GM12873 (cell line): Measurements from ENCODE around the gene GOLIM4.

Experiments used
- TF ChIP-seq, protein P1 (sequence below): IDR thresholded peaks from 2 replicates; pipeline ENCODE4 v1.5.1; 2012; ENCODE audit warnings: low read depth, mild to moderate bottlenecking, moderate library complexity, low read length, control low read depth; ENCODE audit not compliant: insufficient read depth; ENCODE audit errors: missing control alignments

Gene GOLIM4

DNA sequence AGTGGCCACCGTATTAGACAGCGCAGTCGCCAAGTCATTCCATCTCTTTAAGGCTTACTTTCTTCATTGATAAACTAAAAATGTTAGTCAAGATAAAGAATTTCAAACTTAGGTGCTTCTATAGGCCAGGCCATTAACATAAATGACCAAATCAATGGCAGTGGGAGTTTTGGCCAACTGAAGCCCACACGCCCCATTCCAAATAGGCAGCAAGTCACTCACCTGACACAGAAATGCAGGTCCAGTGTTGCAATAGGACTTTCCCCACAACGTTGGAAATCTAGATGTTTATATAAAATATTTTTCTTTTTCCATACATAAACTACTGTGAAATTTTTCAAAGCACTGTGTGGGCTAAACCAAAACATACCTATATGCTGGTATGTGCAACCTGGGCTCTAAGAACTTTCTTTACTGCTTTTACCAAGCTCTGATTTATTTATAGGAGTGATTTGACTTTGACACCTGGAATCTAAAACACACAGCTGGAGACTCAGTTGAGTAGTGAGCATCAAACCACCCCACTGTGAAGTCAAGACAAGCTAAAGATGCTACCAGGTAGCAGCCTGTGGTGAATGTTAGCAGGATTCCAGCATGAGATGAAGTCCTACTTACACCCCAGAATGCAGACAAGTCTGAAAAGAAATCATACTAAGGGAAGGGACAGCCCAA lies 15.1 kb downstream of the GOLIM4 start:
- TF ChIP-seq, protein P1, sequence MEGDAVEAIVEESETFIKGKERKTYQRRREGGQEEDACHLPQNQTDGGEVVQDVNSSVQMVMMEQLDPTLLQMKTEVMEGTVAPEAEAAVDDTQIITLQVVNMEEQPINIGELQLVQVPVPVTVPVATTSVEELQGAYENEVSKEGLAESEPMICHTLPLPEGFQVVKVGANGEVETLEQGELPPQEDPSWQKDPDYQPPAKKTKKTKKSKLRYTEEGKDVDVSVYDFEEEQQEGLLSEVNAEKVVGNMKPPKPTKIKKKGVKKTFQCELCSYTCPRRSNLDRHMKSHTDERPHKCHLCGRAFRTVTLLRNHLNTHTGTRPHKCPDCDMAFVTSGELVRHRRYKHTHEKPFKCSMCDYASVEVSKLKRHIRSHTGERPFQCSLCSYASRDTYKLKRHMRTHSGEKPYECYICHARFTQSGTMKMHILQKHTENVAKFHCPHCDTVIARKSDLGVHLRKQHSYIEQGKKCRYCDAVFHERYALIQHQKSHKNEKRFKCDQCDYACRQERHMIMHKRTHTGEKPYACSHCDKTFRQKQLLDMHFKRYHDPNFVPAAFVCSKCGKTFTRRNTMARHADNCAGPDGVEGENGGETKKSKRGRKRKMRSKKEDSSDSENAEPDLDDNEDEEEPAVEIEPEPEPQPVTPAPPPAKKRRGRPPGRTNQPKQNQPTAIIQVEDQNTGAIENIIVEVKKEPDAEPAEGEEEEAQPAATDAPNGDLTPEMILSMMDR: no peak

DNA sequence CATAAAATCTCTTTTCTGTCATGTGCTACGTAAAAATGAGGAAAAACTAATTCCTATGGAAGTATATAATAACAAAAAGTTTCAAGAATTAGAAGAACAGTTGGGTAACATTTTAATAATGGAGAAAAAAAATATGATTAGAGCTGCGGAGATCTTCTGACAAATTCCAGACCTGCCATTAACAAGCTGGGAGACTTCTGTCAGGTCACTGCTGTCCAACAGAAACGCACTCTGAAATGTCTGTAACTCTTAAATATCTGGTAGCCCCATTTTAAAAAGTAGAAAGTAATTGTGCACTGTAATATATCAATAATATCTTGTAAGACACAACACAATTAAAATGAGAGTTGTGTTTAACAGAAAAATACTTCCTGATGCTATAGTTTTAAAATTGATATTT lies 15.7 kb downstream of the GOLIM4 start:
- TF ChIP-seq, protein P1: no peak

DNA sequence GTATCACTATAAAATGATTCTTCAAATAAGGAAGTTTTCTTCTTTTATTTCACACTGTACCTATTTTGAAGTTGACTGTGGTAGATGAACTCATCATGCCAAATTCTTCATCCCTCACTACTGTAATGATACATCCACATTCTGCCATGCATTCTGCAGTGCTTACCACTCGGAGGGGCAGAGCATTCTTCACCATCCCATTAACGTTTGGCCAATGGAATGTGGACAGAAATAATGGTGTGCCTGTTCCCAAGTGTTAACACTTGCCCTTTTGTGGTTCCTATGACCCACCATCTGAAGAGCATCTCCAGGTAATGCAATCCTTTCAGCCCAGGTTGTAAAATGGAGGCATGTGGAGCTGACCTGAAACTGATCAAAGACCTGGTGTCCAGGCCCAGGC lies 18.6 kb downstream of the GOLIM4 start:
- TF ChIP-seq, protein P1: no peak

DNA sequence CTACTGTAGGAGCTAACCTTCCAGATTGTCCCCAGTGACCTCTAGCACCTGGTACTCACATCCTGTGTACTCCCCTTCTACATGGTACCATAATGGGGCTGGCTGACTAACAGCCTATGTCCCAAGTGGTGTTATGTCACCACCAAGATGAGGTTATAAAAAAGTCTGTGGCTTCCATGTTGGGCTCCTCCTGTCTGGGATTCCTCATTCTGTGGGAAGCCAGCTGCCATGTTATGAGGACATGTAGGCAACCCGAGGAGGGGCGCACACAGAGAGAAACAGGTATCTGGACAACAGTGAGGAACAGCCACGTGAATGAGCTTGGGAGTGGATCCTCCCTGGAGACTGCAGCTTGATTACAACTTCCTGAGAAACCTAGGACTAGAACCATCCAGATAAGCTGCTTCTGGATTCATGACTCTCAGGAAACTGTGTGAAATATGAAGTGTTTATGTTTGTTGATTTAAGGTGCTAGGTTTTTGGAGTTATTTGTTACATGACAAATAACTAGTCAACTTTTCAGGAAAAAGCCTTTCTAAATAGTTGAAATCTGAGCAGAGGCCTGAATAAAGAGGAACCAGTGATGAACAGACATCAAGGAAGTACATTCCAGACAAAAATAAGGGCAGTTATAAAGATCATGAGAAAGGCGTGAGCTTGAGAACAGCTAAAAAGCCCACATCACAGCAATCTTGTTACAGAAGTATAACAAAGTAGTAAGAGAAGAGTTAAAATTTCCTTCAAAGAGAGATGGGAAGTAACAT lies 21.7 kb downstream of the GOLIM4 start:
- TF ChIP-seq, protein P1: no peak

DNA sequence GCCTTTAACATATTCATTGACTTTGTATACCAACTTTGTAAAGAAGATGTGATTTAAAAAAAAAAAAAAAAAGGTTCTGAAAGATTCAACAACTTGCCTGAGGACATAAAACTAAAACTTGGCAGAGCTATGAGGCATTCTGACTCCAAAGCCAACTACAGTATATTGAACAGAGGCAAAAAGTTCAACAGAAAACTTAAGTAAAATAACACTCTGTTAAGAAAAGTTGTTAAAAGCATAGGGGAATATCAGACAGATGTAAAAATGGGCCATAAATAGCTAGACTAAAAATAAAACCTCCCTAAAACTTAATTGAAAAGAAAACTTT lies 23.4 kb downstream of the GOLIM4 start:
- TF ChIP-seq, protein P1: no peak

DNA sequence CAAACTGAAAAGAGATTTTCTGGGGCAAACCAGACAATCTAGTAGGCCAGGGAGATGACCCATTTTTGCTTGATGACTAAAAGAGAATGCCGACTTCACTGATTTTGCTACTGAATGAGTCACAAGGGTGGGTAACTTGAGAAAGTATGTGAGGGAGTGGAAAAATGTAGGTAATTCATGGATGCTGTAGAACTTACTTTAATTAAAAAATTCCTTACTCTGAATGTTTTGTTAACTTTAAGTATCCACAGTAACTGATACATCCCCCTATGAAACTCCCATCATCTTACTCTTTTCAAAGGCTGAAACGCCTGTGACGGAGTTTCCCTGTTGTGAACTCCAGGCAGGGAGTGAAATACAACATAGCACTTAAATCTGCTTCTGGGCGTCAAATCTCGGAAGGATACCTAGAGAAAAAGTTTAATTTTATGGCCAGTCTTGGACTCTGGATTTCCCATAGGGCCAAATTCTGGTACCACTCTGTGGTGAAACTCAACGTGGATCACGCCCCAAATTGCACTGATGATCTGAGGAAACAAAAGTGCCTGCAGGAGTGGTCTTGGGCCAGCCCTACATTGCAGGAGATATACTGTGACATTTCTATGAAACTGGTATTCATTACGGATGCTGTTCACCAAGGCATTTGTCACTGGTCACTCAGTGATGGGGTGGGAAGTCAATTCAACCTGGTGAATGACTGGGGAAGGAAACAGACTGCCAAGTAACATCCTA lies 24.0 kb downstream of the GOLIM4 start:
- TF ChIP-seq, protein P1: no peak

DNA sequence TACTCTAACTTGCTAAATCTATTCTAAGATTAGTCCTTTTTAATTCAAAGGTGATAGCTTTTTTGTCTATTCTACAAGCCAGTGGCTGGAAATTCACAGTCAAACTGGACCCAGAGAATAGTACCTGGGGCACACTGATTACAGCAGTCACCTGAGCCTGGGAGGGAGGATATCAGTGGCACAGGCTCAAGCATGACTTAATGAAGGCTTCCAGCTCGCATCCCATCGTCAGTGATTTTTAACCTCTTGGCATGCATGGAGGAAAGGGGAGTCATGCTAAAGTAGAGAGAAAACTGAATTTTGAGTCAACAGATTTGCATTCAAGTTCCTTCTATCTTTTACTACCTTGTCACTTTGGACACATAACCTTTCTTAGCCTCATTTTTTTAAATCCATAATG lies 24.8 kb downstream of the GOLIM4 start:
- TF ChIP-seq, protein P1: no peak
